Measurements from ENCODE around the gene DNAJC5.
"Not testable (repeated sequence)": the region's sequence is repeated elsewhere in the genome, so short reads cannot be mapped to it uniquely, and the experiment has no call there.

The DNAJC5 gene

GRCh38 chr20:63957690-63958441 is 62.9 kb downstream of the DNAJC5 start:
- Histone ChIP-seq H3K9ac (ENCODE audit: insufficient read length, low read depth) (peak overlapping the region; percentile 87), H3K9me3 (ENCODE audit: insufficient read depth, low read length) (no peaks in the 10 kb centered on the region), H3K4me1 (ENCODE audit: insufficient read depth, insufficient read length) (peaks cover 29% of the 10 kb centered on the region), H3K27me3 (ENCODE audit: insufficient read depth, insufficient read length) (no peaks in the 10 kb centered on the region), H3K36me3 (ENCODE audit: insufficient read depth, insufficient read length, low read length) (peaks cover 49% of the 10 kb centered on the region), H3K4me3 (ENCODE audit: insufficient read length, low read depth) (peak overlapping the region; percentile 55)
- TF ChIP-seq YY1 (IDR thresholded peaks at IDR 0.05; ENCODE audit: insufficient read depth, insufficient read length) (no peak), ZNF274 (IDR thresholded peaks at IDR 0.05; ENCODE audit: low read depth, low read length) (no peak), SUZ12 (IDR thresholded peaks at IDR 0.05; ENCODE audit: extremely low read depth, insufficient read depth, insufficient read length) (no peak)
- DNase-seq (ENCODE audit: low read depth, low spot score): peak; percentile 48

- Histone ChIP-seq H3K9ac (ENCODE audit: insufficient read length, low read depth) (no peak overlapping the region), H3K4me1 (ENCODE audit: insufficient read depth, insufficient read length) (peaks cover 29% of the 10 kb centered on the region), H3K9me3 (ENCODE audit: insufficient read depth, low read length) (no peaks in the 10 kb centered on the region), H3K36me3 (ENCODE audit: insufficient read depth, insufficient read length, low read length) (peaks cover 55% of the 10 kb centered on the region), H3K27me3 (ENCODE audit: insufficient read depth, insufficient read length) (no peaks in the 10 kb centered on the region), H3K4me3 (ENCODE audit: insufficient read length, low read depth) (no peak overlapping the region)
- TF ChIP-seq ZNF274 (IDR thresholded peaks at IDR 0.05; ENCODE audit: low read depth, low read length) (no peak), SUZ12 (IDR thresholded peaks at IDR 0.05; ENCODE audit: extremely low read depth, insufficient read depth, insufficient read length) (no peak), YY1 (IDR thresholded peaks at IDR 0.05; ENCODE audit: insufficient read depth, insufficient read length) (no peak)
- no peak for DNase-seq (ENCODE audit: low read depth, low spot score)
These were observed 63.5 kb downstream of the DNAJC5 start for GRCh38 chr20:63958471-63958870.

GRCh38 chr20:63958964-63959698 is 64.2 kb downstream of the DNAJC5 start:
- Histone ChIP-seq H3K27me3 (ENCODE audit: insufficient read depth, insufficient read length) (no peaks in the 10 kb centered on the region), H3K36me3 (ENCODE audit: insufficient read depth, insufficient read length, low read length) (peaks cover 56% of the 10 kb centered on the region), H3K4me1 (ENCODE audit: insufficient read depth, insufficient read length) (peaks cover 24% of the 10 kb centered on the region), H3K9me3 (ENCODE audit: insufficient read depth, low read length) (peaks cover 6% of the 10 kb centered on the region; the same call in 1 of the 2 replicates), H3K4me3 (ENCODE audit: insufficient read length, low read depth) (peak overlapping the region; percentile 21), H3K9ac (ENCODE audit: insufficient read length, low read depth) (no peak overlapping the region)
- no peak for DNase-seq (ENCODE audit: low read depth, low spot score)
- TF ChIP-seq SUZ12 (IDR thresholded peaks at IDR 0.05; ENCODE audit: extremely low read depth, insufficient read depth, insufficient read length) (no peak), ZNF274 (IDR thresholded peaks at IDR 0.05; ENCODE audit: low read depth, low read length) (no peak), YY1 (IDR thresholded peaks at IDR 0.05; ENCODE audit: insufficient read depth, insufficient read length) (no peak)

- DNase-seq (ENCODE audit: low read depth, low spot score): no peak
- peaks cover 12% of the 10 kb centered on the region; the same call in 1 of the 2 replicates for H3K9me3 ChIP-seq (ENCODE audit: insufficient read depth, low read length)
- TF ChIP-seq ZNF274 (IDR thresholded peaks at IDR 0.05; ENCODE audit: low read depth, low read length) (no peak), SUZ12 (IDR thresholded peaks at IDR 0.05; ENCODE audit: extremely low read depth, insufficient read depth, insufficient read length) (no peak), YY1 (IDR thresholded peaks at IDR 0.05; ENCODE audit: insufficient read depth, insufficient read length) (no peak)
- no peaks in the 10 kb centered on the region for H3K27me3 ChIP-seq (ENCODE audit: insufficient read depth, insufficient read length)
- H3K36me3 ChIP-seq (ENCODE audit: insufficient read depth, insufficient read length, low read length): peaks cover 56% of the 10 kb centered on the region
- H3K9ac ChIP-seq (ENCODE audit: insufficient read length, low read depth): no peak overlapping the region
- peaks cover 19% of the 10 kb centered on the region for H3K4me1 ChIP-seq (ENCODE audit: insufficient read depth, insufficient read length)
- no peak overlapping the region for H3K4me3 ChIP-seq (ENCODE audit: insufficient read length, low read depth)
These were observed 64.8 kb downstream of the DNAJC5 start for GRCh38 chr20:63959699-63960075.

GRCh38 chr20:63960654-63961621 is 66.0 kb downstream of the DNAJC5 start:
- not testable (repeated sequence) for H3K27me3 ChIP-seq (ENCODE audit: insufficient read depth, insufficient read length); DNase-seq (ENCODE audit: low read depth, low spot score); H3K4me3 ChIP-seq (ENCODE audit: insufficient read length, low read depth); H3K9ac ChIP-seq (ENCODE audit: insufficient read length, low read depth)
- H3K4me1 ChIP-seq (ENCODE audit: insufficient read depth, insufficient read length): peaks cover 17% of the 10 kb centered on the region
- peaks cover 14% of the 10 kb centered on the region; the same call in 1 of the 2 replicates for H3K9me3 ChIP-seq (ENCODE audit: insufficient read depth, low read length)
- H3K36me3 ChIP-seq (ENCODE audit: insufficient read depth, insufficient read length, low read length): peaks cover 54% of the 10 kb centered on the region

GRCh38 chr20:63961664-63962425 is 66.9 kb downstream of the DNAJC5 start:
- no peak for DNase-seq (ENCODE audit: low read depth, low spot score)
- no peaks in the 10 kb centered on the region for H3K27me3 ChIP-seq (ENCODE audit: insufficient read depth, insufficient read length)
- H3K4me1 ChIP-seq (ENCODE audit: insufficient read depth, insufficient read length): peaks cover 17% of the 10 kb centered on the region
- peaks cover 23% of the 10 kb centered on the region; the same call in 1 of the 2 replicates for H3K9me3 ChIP-seq (ENCODE audit: insufficient read depth, low read length)
- no peak overlapping the region for H3K4me3 ChIP-seq (ENCODE audit: insufficient read length, low read depth)
- H3K9ac ChIP-seq (ENCODE audit: insufficient read length, low read depth): no peak overlapping the region
- peaks cover 63% of the 10 kb centered on the region for H3K36me3 ChIP-seq (ENCODE audit: insufficient read depth, insufficient read length, low read length)
- TF ChIP-seq ZNF274 (IDR thresholded peaks at IDR 0.05; ENCODE audit: low read depth, low read length) (no peak), YY1 (IDR thresholded peaks at IDR 0.05; ENCODE audit: insufficient read depth, insufficient read length) (no peak), SUZ12 (IDR thresholded peaks at IDR 0.05; ENCODE audit: extremely low read depth, insufficient read depth, insufficient read length) (no peak)
